ENCODE results near the gene PKN3.

DNA sequence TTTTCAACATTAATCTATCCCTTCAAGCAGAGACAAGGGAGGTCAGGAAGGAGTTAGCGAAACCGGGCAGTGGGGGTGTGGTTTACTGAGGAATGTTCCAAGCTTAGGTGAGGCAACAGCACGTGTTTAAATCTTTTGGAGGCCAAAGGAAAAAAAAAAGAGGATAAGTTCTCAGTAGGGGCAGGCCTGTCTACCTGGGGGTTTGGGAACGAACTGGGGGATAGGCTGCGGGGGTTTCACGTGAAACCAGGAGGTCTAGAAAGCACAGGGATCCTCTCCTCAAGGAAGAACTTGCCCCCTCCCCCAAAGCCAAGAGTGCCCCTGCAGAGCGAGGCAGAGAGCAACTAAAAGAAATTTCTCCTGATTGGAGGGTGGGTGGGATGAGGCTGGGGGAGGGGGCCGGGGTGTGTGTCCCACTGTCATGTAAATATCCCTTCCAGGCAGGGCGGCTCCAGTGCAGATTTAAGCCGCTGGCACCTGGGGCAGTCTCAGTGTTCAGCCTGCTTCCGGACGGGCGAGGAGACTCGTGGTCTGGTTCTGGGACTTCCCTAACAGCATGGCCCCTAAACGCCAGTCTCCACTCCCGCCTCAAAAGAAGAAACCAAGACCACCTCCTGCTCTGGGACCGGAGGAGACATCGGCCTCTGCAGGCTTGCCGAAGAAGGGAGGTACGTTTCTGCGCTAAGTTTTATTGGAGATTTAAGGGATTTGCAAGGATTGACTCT lies 18.8 kb upstream of the PKN3 start:
- TF ChIP-seq BRF1 (IDR thresholded peaks at IDR 0.05; ENCODE audit: borderline replicate concordance, extremely low read depth, insufficient read length), result no peak
- TF ChIP-seq YY1 (IDR thresholded peaks at IDR 0.05; ENCODE audit: borderline replicate concordance in 1 of 3, control insufficient read depth in 1 of 3, extremely low read depth in 1 of 3, insufficient read depth in 3 of 3, insufficient read length in 1 of 3, insufficient replicate concordance in 2 of 3, low read depth in 1 of 3, low read length in 2 of 3), result no peak
- TF ChIP-seq POLR2A (conservative IDR thresholded peaks at IDR 0.05), result no peak
- TF ChIP-seq, protein P1, sequence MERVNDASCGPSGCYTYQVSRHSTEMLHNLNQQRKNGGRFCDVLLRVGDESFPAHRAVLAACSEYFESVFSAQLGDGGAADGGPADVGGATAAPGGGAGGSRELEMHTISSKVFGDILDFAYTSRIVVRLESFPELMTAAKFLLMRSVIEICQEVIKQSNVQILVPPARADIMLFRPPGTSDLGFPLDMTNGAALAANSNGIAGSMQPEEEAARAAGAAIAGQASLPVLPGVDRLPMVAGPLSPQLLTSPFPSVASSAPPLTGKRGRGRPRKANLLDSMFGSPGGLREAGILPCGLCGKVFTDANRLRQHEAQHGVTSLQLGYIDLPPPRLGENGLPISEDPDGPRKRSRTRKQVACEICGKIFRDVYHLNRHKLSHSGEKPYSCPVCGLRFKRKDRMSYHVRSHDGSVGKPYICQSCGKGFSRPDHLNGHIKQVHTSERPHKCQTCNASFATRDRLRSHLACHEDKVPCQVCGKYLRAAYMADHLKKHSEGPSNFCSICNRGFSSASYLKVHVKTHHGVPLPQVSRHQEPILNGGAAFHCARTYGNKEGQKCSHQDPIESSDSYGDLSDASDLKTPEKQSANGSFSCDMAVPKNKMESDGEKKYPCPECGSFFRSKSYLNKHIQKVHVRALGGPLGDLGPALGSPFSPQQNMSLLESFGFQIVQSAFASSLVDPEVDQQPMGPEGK (CRISPR knock-in tag; IDR thresholded peaks at IDR 0.05; ENCODE audit: borderline replicate concordance), result no peak
- no peak for TF ChIP-seq HNRNPL (IDR thresholded peaks at IDR 0.05; ENCODE audit: low read depth, low read length)
- no peak for TF ChIP-seq CHD4 (IDR thresholded peaks at IDR 0.05; ENCODE audit: insufficient read depth, insufficient replicate concordance, low read depth, low read length, poor library complexity, severe bottlenecking)
- TF ChIP-seq MEF2A (IDR thresholded peaks at IDR 0.05; ENCODE audit: control insufficient read depth, low read depth, low read length), result no peak
- no peak for TF ChIP-seq E2F4 (CRISPR knock-in tag; IDR thresholded peaks at IDR 0.05; ENCODE audit: low read depth)
- TF ChIP-seq GATAD2B (IDR thresholded peaks at IDR 0.05; ENCODE audit: borderline replicate concordance), result no peak
- no peak for TF ChIP-seq HDAC6 (IDR thresholded peaks at IDR 0.05; ENCODE audit: low read depth, low read length)

Data from K562 (cell line).